Heart left ventricle (tissue), 13 donors: Measurements from ENCODE around the gene KDM6B.

Experiments
- CTCF ChIP-seq, 12 donors: fragments of 200-600 bp; sonication (generic) in 4 of 12; IDR thresholded peaks; one replicate each; pipeline versions ENCODE4 v1.5.0 to v1.8.0; 2018 to 2022; ENCODE audit warnings: antibody characterized with exemption in 12 of 12, mild to moderate bottlenecking in 5 of 12
- POLR2A ChIP-seq, 2 donors: fragments of 450-650 bp; IDR thresholded peaks; one replicate each; pipeline ENCODE4 v1.6.1; 2017; ENCODE audit warnings: antibody characterized with exemption in 2 of 2, mild to moderate bottlenecking in 2 of 2, moderate library complexity in 2 of 2
- donor health status: ischemic (EF 13 %, LVEDD 7.1; RV severe dilation, severe dysfunction).
- donor health status: DM: no; HTN: yes; CAD: no.
- donor health status: DM: no; HTN: no; CAD: no.
- donor health status: ischemic (EF 25% LVEDD 6.9; RV normal size, moderate dysfunction).
- donor health status: ischemic (EF 25% LVEDD 5.7; RV mildly dilated, moderate dysfunction).
- donor health status: ischemic (EF 35%, LVEDD 5.7; RV mildly dilated, moderate dysfunction).
- donor health status: nonischemic (EF 11% LVEDD 7.7; RV severe dilation, severe dysfunction).
- donor health status: DM: yes; HTN: yes; CAD: no.
- donor health status: PGD.
- donor health status: ischemic (EF 29% LVEDD 5.4; RV normal size, mild dysfunction).
- donor health status: nonischemic (EF 23%, LVEDD 6.1; RV moderate dilation, normal function).

- no peak for TF ChIP-seq CTCF (IDR thresholded peaks at IDR 0.05)
- no peak for TF ChIP-seq POLR2A (IDR thresholded peaks at IDR 0.05)
Measured at GRCh38 chr17:7823581-7824001, 10.4 kb upstream of the KDM6B start.
